GM21576 (cell line): ENCODE measurements around the gene ANKRD40CL.
A peak's percentile ranks its signal among the peaks of the same experiment; 100 is the strongest.

Source experiments
- ATAC-seq: cut with Tn5 transposase; IDR thresholded peaks from one replicate; pipeline ENCODE4 v1.9.1; 2021; ENCODE audit warnings: mild to moderate bottlenecking, moderate library complexity; ENCODE audit not compliant: unreplicated experiment

The ANKRD40CL gene

DNA sequence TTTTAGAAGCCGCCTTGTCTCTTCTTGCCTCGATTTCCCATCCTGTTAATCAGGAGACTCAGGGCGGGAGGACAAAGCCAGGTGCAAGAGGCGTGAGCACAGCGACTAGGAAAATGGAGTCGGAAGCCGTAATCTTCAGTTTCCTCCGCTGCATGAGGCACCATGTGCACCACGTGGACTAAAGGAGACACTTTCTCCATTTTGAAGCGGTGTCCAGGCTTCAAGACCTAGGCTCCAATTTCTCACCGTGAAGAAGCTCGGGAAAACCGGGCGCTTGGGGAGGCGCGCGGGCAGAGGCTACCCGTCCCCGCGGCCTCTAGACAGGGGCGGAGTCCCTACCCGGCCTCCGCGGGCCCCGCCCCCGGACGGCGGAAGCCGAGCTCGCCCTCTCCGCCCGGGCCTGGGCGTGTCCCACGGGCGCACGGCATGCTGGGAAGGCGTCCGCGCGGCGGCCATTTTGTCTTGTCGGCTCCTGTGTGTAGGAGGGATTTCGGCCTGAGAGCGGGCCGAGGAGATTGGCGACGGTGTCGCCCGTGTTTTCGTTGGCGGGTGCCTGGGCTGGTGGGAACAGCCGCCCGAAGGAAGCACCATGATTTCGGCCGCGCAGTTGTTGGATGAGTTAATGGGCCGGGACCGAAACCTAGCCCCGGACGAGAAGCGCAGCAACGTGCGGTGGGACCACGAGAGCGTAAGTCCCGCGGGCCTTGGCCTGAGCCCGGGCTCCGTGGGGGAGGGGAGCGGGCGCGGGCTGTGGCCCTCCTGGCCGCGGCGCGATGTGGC, 48.0 kb downstream of the ANKRD40CL start, which contains the start of gene LUC7L3:
Gene LUC7L3, plus strand, starts transcription at position 460 of the 780 bp plus-strand sequence. Its CDS starts 130 bp downstream, at position 590.
- ATAC-seq, result peak; percentile 86

GRCh38 chr17:50715471-50715870, 51.8 kb downstream of the ANKRD40CL start:
- ATAC-seq, result no peak

GRCh38 chr17:50712641-50713040, 54.7 kb downstream of the ANKRD40CL start:
- no peak for ATAC-seq
